HG02588 (cell line): ENCODE measurements around the gene SOBP.
"Not testable (repeated sequence)": the region's sequence is repeated elsewhere in the genome, so short reads cannot be mapped to it uniquely, and the experiment has no call there.

ENCODE experiments used
- ATAC-seq: cut with Tn5 transposase; IDR thresholded peaks from one replicate; pipeline ENCODE4 v1.9.1; 2021; ENCODE audit warnings: mild to moderate bottlenecking, moderate library complexity; ENCODE audit not compliant: unreplicated experiment

The SOBP gene

DNA sequence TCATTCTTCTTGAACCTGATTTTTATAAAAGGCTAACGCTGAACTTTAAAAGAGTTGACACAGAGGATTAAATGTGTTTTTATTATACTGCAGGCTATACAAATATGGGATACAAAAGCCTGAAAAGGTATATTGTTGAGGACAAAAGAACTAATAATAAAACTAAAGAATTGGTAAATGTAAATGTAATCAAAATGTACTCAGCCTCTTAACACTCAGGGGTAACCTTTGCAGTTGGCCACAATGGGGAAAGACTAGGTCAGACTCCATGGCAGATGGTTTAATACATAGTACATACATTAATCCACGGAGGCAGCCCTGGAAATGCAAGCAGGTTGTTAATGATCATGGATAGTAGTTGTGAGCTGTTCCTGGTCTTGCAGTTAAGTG is 57.5 kb downstream of the SOBP start:
- no peak for ATAC-seq

DNA sequence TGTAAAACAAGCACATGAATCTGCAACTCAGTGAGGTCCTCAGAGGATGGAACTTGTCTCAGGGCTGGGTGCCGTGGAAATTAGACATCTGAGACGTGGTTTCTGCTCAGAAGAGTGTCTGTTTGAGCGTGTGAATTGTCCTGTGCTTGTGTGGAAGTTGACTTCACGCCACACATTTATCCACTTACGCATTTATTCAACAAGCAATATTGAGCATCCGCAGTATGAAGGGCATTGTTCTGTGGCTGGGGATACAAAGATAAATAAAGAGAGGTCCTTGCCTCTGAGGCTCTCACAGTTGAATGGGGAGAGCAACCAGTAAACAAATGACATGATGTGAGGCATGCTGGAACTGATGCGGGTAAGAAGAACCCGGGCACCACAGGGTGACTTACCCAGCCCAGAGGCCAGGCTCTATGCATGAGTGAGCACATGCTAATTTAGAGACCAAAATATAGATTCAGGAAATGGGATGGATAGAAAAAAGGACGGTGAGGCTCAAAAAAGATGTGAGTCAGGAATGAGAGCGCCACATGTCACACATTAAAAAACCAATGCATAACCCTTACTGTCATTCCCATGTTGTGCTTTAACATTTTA is 60.4 kb downstream of the SOBP start:
- no peak for ATAC-seq

DNA sequence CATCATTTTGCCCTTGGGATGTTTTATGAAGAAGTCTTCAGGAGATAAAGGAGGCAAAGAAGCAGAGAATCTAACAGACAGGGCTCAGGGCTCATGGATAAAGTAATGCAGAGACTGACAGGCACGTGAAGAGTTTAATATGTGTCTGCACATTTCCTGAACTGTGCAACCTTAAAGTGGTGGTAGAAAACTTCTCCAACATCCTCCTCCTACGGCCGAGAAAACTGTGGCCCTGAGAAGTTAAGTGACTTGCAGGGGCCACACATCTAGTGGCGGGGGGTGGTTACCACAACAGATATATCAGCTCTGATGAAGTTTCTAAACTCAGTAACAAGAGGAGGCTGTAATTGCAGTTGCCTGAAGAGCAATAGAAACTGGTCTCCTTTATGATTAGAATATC is 61.0 kb downstream of the SOBP start:
- ATAC-seq: no peak

DNA sequence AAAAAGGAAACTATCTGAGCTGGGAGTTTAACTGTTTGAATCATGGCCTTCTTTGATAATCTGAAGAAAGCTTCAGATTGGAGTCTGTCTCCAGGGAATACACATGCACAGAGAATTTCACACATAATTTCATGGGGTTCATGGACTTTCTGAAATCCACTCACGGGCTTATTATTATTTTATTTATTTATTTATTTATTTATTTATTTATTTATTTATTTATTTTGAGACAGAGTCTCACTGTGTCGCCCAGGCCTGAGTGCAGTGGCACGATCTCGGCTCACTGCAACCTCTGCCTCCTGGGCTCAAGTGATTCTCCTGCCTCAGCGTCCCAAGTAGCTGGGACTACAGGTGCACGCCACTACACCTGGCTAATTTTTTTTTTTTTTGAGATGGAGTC is 63.2 kb downstream of the SOBP start:
- ATAC-seq: not testable (repeated sequence)

DNA sequence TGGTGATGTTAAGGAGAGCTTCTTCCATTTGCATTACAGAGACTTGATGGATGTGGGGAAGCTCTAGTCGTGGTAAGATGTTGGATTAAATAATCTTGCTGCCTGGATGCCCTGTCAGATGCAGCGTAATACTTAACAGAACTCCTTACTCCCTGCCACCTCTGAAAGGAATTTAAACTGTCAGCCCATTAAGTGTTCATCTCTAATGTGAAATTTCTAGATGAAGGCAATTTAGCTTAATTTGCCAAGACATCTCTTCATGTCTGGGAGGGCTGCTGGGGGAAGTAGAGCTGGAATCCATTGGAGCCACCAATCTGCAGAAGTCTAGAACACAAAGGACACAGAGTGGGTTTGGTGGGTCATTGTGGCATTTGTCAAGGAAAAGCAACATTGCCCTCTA is 64.4 kb downstream of the SOBP start:
- ATAC-seq: no peak

DNA sequence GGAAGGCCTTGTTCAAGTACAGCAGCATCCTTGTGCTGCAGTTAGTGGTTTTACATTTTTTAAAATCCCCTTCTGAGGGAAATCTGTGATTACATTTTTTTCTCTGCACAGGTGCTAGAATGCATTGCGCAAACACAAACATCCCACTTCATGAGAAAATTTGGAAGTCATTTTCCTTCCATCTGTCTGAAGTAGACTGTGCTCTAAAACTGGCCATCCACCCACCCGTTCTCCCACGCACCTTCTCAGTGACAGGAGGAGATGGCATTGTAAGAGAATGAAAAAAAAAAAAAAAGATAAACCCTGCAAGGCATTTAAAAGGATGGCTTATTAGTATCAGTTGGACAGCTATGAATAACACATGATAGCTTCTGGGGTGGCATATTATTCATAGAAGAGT is 65.0 kb downstream of the SOBP start:
- no peak for ATAC-seq

DNA sequence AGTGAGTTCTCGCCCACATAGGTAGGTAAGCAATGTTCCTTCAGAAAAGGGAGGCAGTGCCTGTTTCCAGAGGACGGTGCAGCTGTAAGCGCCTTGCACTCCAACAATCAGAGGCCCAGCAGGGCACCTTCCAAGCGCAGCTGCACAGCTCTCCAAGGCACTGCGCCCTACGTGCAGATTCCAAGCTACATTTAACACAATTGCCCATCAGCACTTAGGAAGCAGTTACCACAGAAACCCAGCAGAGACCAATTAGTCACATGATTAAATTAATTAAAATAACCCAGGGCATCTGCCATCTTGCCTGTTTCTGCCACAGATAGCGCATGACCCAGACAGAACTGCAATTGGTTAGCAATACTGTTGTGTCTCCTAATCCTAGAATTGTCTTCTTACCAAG is 65.5 kb downstream of the SOBP start:
- ATAC-seq: no peak

DNA sequence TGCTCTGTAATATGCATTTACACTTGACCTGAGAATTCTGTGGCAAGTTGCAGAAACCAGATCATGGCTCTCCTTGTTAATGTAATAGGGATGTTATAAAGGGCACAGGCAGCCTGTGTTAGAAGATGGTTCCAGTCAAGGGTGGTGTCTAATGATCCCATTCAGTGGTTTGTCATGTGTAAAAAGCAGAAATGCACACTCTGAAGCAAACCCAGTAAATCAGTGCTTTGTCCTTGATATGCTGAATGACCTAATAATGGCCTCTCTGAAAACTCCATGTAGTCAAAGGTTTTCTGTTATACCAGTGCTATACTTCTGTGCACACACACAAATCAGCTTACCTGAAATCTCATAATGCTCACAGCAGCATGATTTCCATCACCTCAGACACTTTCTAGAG is 66.2 kb downstream of the SOBP start:
- no peak for ATAC-seq

DNA sequence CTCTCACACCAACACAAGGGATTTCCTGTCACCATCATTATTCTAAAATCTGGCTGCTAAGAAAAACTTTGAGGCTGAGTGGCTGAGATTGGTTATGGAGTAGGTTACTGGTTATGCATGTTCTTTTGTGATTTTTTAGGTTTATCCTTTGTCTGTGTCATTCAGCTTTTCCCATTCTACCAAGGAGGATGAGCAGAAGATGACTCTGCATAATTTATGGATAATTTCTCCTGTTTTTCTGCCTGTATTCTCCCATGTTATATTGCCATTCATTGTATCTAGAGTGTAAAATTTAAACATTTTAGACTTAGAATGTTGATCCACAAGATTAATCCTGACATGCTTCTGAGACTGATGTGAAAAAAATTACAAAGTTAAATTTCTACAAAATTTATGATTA is 67.8 kb downstream of the SOBP start:
- ATAC-seq: no peak

DNA sequence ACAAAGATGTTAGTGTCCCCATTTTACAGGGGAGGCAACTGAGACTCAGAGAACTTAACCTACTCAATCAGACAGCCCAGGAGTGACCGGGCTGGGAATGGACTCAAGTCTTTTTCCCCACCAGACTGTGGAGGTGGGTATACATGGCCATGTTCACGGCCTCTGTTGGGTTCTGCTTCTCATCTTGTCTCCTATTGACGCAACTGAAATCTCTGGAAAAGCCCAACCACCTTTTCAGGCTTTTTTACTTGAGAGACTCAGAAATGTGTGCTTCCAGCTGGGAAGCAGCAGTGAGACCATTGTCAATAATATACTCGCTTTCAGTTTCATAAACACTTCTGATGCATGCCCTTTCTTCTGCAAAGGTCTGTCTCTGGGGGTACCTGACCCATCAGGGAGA is 70.7 kb downstream of the SOBP start:
- ATAC-seq: no peak

DNA sequence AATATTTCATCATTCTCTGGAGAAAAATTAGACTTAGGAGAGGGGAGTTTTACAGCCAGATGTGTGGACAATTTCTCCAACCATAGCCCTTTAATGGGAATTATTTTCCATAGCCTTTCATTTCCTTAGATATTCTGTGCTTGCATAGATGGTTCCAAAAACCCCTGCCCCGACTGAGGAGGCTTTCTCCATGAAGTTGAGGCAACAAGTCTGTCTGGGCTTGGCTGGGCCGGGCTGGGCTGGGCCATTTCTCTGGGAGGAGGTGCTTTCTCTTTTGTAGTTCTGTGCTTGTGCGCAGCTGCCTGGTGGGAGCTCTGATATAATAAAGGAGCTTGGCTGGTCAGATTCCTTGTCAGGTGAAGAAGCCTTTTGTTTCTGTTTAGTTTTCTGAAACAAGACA is 71.4 kb downstream of the SOBP start:
- no peak for ATAC-seq

DNA sequence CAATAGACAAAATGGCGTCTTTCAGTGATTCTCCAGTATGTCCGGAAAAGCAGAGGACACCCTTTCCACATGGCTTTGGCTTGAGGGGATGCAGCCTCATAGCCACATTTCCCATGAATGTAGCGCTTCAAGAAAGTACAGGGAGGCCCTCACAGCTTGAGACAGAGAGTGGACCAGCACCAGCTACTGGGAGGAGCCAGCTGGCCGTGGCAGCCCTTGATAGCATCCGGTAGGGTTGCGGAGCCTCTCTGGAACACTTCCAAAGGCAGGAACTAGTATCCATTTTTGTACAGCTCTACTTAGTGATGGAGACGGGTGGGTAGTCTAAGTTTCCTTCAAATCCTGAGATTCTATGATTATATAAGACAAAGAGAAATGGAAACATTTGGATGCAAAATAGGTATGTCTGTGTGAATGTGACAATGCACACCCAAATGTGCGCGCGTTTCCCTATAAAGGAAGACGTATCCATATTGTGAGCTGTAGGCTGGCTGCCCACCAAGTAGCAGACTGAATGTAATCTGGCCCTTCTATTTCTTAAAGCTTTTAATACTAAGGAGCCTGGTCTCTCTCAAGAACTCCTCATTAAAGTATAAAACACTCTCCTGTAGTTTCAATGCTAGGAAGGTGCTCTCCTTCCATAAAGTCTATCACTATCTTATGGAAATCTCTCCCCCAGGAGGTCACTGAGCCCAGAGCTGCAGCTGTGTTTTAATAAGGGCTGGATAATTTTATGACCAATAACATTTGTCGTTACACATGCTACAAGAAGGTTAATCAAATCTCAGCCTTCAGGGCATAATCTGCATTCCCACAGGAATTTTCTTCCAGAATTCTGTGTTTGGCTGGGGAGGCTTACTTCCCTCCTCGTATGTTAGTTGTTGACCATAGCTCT is 74.0 kb downstream of the SOBP start:
- no peak for ATAC-seq

DNA sequence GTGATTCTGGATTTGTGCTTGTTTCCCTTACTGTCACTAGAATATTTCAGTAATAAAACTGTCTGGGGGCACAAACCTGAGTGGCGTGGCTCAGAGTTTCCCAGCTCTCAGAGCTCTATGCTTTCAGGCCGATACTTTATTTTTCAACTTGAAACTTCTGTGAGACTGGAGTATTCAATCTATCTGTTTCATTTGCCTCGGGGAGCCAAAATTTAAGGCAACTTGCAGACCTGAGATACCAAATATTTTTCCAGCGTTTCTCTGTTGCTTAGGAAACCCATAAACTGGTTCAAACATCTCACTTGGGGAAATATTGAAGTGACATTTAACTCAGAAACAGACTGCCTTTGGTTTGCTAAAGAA is 74.7 kb downstream of the SOBP start:
- ATAC-seq: no peak

DNA sequence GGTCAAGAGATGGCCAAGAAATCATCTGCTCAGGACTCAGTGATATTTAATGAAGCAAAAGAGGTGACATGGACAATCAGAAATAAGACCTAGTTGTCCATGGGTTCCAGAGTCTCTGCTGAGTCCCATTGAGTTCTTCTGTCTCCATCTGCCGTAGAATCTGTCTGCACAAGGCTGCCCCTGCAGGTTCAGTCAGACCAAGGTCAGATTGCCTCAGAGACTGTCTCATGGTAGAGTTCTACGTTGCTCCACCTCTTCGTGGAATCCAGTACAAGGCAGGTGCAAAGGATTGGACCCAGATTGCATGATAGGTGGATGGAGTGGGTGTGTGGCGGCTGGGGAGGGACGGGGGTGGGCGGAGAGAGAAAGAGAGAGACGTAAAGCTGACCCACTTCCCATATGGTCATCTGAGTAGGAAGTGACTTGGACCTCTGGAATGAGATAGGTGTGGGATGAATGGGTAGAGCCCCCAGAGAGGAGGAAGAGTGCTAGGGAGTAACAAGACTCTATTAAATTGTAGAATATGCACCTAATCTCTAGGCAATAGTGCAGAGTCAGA is 75.3 kb downstream of the SOBP start:
- ATAC-seq: no peak

DNA sequence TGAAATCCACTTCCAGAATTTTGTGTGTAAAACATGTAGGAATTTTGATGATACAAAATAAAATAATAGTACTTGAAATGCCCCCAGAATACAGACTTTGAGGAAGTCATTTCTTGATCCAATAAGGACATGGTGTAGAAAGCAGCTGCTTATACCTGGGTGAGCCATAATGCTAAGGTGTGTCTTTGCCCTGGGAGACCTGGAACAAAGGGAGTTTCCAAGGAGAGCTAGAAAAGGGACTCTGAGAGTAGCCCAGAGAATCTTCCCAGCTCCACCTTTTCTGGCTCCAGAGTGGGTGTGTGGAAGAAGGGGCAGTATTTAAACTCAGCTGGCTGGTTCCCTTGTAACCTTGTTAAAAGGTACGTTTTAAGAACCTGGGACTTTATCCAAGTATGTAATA is 77.7 kb downstream of the SOBP start:
- no peak for ATAC-seq

DNA sequence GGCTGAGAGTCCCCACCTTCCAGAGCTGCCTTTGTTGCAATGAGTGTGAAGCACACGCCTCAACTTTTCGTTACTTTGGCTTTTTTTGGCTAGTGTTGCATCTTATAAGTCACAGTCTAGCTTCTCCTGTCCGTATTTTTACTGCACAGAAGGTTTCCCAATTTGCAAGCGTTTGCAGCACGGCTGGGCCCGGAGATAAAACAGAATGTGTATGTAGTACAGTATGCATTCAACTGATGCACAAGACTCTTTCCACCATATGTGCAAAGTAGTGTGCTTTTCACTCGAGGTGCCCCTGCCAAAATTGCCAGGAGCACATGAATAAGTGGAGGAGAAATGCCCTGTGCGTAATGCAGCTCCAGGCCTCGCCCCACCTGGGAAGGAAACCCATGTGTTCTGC is 79.6 kb downstream of the SOBP start:
- ATAC-seq: no peak

DNA sequence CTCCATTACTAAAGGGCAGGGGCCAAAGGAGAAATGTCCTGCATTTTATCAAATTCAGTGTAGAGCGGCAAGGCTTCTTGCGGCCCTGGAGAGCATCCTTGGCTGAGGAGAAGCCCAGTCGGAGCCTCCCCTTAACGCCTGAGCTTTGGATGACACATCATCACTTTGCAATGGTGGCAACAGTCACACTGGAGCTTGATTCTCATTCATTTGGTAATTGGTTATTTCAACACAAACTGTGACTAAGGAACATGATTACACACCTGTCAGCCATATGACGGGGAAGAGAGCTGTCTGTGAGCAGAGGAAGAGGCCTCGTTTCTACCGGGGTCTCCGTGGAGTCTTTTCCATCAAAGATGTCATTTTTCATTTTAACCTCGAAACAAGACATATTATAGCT is 81.4 kb downstream of the SOBP start:
- no peak for ATAC-seq

DNA sequence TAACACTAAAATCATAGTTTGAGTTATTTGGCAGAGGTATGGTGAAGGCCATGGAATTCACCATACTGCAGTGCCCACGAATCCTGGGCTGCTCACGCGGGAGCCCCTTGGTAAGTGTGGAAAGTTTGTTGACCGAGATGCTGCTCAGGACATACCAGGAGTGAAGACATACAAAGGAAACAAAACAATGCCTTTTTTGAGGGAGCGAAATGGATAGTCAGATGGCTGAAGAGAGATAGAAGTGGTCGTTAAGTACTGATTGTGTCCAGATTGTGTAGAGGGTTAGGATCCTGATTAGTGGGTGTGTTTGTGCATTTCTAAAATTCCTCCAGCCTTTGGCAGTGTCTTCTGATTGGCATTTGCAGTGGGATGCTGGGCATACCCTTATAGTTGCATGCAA is 83.0 kb downstream of the SOBP start:
- ATAC-seq: no peak

DNA sequence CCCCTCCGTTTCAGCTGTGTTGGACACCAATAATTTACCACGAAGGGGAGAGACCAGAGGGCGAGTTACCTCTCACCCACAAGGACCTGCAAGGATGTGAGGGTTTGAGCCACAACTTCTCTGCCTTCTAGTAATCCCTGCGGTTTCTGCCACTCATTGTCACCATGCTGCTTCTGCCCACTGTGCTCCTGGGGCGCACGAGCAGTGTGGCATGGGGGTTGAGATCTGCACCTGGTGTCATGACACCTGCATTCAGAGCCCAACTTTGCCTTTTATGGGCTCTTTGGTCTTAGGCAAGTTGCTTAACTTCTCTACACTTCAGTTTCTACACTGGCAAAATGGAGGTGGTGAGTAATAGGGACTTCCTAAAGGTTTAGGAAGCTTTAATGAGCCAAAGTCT is 84.9 kb downstream of the SOBP start:
- ATAC-seq: no peak

DNA sequence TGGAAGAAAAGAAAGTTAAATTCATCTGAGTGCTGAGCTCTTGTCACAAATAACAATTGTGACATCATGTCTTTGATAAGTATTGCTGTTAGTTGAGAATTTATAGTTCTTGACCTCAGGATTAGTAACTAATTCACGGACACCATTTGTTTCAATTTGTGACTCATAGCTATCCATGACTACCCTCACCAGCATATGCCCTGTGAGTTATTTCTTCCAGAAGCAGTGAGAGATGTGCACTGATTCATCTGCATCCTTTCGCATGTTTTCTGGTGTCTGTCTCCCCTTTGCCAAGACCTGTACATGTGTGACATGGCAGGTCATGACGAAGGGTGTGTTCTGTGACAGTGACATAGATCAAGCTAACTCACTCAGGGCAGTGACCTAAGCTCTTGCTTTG is 86.9 kb downstream of the SOBP start:
- no peak for ATAC-seq

DNA sequence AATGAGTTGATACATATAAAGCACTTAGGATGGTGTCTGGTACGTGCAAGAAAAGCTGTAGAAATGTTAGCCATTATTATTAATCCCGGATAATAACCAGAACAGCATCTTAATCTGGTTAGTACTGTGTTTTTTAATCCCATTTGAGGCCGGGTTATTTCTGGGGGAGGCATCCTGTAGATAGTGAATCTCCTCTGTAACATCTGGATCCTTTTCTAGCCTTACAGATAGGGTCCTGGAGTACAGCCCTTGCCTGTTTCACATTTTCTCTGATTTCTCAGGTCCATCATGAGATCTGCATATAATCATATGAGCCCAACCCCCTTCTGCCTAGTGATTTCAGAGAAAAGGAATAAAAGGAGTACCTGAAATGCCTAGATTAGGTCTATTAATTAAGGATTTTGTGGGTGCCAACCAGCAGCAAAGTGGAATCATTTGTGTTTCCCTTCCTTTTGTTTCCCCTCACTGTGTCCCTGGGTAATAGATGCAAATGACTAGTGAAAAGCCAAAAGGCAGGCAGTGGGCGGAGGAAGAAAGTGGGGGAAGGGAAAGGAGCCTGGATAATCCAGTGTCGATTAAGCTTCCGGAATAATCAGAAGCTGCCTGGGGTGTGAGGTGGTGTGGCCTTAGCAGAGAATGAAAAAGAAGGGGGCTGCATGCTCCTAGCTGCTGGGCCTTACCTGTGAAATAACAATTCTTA is 88.9 kb downstream of the SOBP start:
- no peak for ATAC-seq
